ENCODE measurements around the gene ANTXR1. TPM values are rescaled to one million over a fixed set of nuclear protein-coding genes. Genes with fewer than 3 reads are reported as not detected.
"Not testable (repeated sequence)": the region's sequence is repeated elsewhere in the genome, so short reads cannot be mapped to it uniquely, and the experiment has no call there.

ANTXR1 gene
- total RNA-seq, 6 donors from 2014 or later: 11.5 to 76.4 (median 31.4) TPM

DNA sequence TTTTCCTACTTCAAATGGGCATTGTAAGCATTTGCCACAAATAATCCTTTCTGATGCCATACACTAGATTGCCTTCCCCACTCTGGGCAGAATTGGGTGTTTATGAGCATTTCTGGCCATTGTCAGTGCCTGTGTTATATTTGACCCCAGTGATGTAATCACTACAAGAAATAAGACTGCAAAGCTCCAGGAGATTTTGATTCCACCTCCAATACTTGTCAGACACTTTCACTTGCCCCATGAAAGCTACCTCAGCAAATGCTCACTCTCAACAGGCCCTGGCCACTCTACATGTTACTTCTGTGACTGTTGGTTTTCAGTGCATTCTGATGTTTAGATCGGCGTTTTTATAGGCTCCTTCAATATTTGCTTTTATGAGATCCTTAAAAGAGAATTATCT lies 239.0 kb downstream of the ANTXR1 start:
- Histone ChIP-seq H3K27me3 (no peaks in the 10 kb centered on the region), H3K4me3 (no peak overlapping the region), H3K9me3 (no peaks in the 10 kb centered on the region), H3K27ac (no peak overlapping the region), H3K36me3 (no peaks in the 10 kb centered on the region), H3K4me1 (peaks cover 0 to 17% (median 3%) of the 10 kb centered on the region in 4 donors)
- no peak for TF ChIP-seq POLR2A (IDR thresholded peaks at IDR 0.05)
- TF ChIP-seq EP300 (IDR thresholded peaks at IDR 0.05): no peak
- no peak for TF ChIP-seq POLR2AphosphoS5 (IDR thresholded peaks at IDR 0.05)
- TF ChIP-seq, protein P1, sequence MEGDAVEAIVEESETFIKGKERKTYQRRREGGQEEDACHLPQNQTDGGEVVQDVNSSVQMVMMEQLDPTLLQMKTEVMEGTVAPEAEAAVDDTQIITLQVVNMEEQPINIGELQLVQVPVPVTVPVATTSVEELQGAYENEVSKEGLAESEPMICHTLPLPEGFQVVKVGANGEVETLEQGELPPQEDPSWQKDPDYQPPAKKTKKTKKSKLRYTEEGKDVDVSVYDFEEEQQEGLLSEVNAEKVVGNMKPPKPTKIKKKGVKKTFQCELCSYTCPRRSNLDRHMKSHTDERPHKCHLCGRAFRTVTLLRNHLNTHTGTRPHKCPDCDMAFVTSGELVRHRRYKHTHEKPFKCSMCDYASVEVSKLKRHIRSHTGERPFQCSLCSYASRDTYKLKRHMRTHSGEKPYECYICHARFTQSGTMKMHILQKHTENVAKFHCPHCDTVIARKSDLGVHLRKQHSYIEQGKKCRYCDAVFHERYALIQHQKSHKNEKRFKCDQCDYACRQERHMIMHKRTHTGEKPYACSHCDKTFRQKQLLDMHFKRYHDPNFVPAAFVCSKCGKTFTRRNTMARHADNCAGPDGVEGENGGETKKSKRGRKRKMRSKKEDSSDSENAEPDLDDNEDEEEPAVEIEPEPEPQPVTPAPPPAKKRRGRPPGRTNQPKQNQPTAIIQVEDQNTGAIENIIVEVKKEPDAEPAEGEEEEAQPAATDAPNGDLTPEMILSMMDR (IDR thresholded peaks at IDR 0.05): no peak
- 84 to 96% methylated on average over 2 of the region's 2 CpGs for WGBS, 2 donors
- DNase-seq (no peak), ATAC-seq (ENCODE audit: low FRiP score in 2 of 2) (no peak)

DNA sequence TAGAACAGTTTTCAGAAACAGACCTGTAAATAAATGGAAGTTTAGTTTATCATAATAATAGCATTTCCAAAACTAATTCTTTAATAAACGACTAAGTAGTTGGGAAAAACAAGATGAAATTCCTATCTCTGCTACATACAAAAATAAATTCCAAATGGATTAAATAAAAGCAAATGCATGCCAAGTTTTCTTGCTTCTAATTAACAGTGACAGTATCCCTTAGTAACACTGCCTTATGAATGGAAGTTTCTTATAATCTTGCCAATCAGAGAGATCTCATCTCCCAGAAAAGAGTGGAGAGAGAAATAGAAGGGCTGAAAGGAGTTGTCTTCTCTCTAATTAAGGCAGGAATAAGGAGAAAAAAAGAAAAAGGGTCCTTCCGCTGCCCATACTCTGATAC lies 240.1 kb downstream of the ANTXR1 start:
- Histone ChIP-seq H3K9me3 (no peaks in the 10 kb centered on the region), H3K4me3 (no peak overlapping the region), H3K4me1 (peaks cover 0 to 17% (median 3%) of the 10 kb centered on the region in 4 donors), H3K27me3 (no peaks in the 10 kb centered on the region), H3K36me3 (no peaks in the 10 kb centered on the region), H3K27ac (peak overlapping the region in 2 of 4 donors; percentile 53 to 61)
- no peak for TF ChIP-seq POLR2AphosphoS5 (IDR thresholded peaks at IDR 0.05)
- TF ChIP-seq POLR2A (IDR thresholded peaks at IDR 0.05): no peak
- DNase-seq (no peak), ATAC-seq (ENCODE audit: low FRiP score in 2 of 2) (peak in 1 of 2 donors; percentile 54)
- WGBS, 2 donors: 49 to 68% methylated on average over 2 of the region's 2 CpGs

DNA sequence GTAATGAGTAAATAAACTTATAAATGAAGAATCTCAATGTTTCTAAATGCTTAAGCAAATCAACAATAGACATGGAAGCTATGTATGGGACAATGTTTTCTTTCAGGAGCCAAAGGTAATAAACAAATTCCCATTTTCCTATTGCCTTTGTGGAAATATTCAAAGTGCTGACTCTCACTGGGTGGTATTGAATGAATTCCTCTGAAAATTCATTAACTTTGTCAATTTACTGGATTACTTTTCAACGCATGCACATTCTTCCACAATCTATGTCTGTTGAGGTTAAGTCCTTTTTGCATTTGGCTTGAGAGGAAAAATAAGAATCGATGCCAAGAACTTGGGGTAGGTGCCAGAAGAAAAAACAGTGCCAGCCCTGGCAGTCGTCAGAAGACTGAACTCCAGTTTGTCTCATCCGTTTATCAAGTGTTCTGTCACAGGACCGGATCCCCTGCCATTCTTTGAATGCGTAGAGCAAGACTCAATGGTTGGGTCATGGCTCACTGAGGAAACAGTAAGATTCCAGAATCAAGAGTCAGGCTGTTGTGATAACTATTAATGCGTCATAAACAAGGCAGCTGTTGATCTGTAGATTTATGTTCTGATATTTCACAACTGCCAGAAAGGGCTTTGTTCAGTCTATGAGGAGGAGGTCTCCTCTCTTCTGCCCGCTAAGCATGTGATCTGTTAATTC lies 240.8 kb downstream of the ANTXR1 start:
- H3K36me3 ChIP-seq: no peaks in the 10 kb centered on the region
- no peaks in the 10 kb centered on the region for H3K27me3 ChIP-seq
- TF ChIP-seq POLR2AphosphoS5 (IDR thresholded peaks at IDR 0.05) (peak; percentile 55 to 76), POLR2A (IDR thresholded peaks at IDR 0.05) (no peak), EP300 (IDR thresholded peaks at IDR 0.05) (peak in 2 of 4 donors; percentile 52 to 53)
- TF ChIP-seq, protein P1 (IDR thresholded peaks at IDR 0.05): no peak
- ATAC-seq (ENCODE audit: low FRiP score in 2 of 2) (peak; percentile 71 to 88), DNase-seq (no peak)
- H3K4me1 ChIP-seq: peaks cover 0 to 17% (median 3%) of the 10 kb centered on the region in 4 donors
- no peak overlapping the region for H3K4me3 ChIP-seq
- WGBS, 2 donors: 43 to 53% methylated on average over 8 of the region's 8 CpGs
- no peaks in the 10 kb centered on the region for H3K9me3 ChIP-seq
- peak overlapping the region in 2 of 4 donors; percentile 61 to 64 for H3K27ac ChIP-seq

DNA sequence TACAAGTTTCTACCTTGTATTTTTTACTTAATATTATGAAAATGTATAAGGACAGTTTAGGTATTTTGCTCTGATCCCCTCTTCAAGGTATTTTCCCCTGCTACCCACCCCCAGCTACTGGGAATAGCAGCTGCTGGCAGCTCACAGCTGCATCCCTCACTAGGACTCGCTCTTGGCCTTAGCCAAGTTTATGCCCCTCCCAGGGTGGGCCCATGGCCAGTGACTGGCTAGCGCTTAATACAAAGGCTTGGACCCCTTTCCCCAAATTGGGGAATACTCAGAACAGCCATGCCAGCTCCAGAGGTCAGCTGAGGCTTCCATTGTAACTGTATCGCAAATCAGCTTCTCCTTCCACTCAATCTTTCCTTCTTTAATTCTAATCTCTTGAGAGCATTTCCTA lies 242.8 kb downstream of the ANTXR1 start:
- ATAC-seq (ENCODE audit: low FRiP score in 2 of 2) (no peak), DNase-seq (no peak)
- Histone ChIP-seq H3K4me3 (no peak overlapping the region), H3K4me1 (peaks cover 0 to 17% (median 3%) of the 10 kb centered on the region in 4 donors), H3K27me3 (no peaks in the 10 kb centered on the region), H3K27ac (no peak overlapping the region), H3K9me3 (peaks cover 3 to 17% (median 11%) of the 10 kb centered on the region in 4 donors), H3K36me3 (no peaks in the 10 kb centered on the region)
- 68 to 80% methylated on average over 3 of the region's 3 CpGs for WGBS, 2 donors
- TF ChIP-seq, protein P1 (IDR thresholded peaks at IDR 0.05): no peak
- TF ChIP-seq POLR2A (IDR thresholded peaks at IDR 0.05) (no peak), EP300 (IDR thresholded peaks at IDR 0.05) (no peak), POLR2AphosphoS5 (IDR thresholded peaks at IDR 0.05) (no peak)

DNA sequence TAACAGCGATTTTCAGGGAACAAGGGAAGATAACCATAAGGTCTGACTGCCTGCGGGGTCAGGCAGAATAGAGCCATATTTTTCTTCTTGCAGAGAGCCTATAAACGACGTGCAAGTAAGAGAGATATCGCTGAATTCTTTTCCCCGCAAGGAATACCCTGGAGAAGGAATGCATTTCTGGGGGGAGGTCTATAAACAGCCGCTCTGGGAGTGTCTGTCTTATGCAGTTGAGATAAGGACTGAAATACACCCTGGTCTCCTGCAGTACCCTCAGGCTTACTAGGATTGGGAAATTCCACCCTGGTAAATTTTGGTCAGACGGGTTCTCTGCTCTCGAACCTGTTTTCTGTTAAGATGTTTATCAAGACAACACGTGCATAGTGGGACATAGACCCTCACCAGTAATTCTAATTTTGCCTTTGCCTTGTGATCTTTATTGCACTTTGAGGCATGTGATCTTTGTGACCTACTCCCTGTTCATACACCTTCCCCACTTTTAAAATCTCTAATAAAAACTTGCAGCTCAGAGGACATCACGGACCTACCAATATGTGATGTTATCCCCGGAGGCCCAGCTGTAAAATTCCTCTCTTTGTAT lies 247.1 kb downstream of the ANTXR1 start:
- 89 to 91% methylated on average over 12 of the region's 12 CpGs for WGBS, 2 donors
- not testable (repeated sequence) for H3K27ac ChIP-seq

More for the DNA sequence above, 247.1 kb downstream of the ANTXR1 start:
- DNase-seq; H3K27me3 ChIP-seq; H3K36me3 ChIP-seq; H3K4me1 ChIP-seq; ATAC-seq (ENCODE audit: low FRiP score in 2 of 2); H3K4me3 ChIP-seq: not testable (repeated sequence)
- peaks cover 3 to 27% (median 14%) of the 10 kb centered on the region in 4 donors for H3K9me3 ChIP-seq
